ENCODE data around the gene IGHMBP2.

IGHMBP2 gene

GRCh38 chr11:68897441-68897840 lies 6.2 kb upstream of the IGHMBP2 start:
- Histone ChIP-seq H3K9me2 (replicated peaks; ENCODE audit: insufficient read depth, low read length) (no peaks in the 10 kb centered on the region), H3K27me3 (ENCODE audit: low read length) (no peaks in the 10 kb centered on the region), H3K9me3 (ENCODE audit: insufficient read depth, low read length) (no peaks in the 10 kb centered on the region), H3K36me3 (ENCODE audit: low read length) (no peaks in the 10 kb centered on the region; the same call in 1 of the 2 replicates), H3F3A (ENCODE audit: insufficient read depth) (no peaks in the 10 kb centered on the region), H3K27ac (ENCODE audit: low read depth, low read length) (no peak overlapping the region), H3K4me3 (ENCODE audit: insufficient read depth, low read length, poor library complexity, severe bottlenecking) (no peak overlapping the region), H4K20me1 (ENCODE audit: low read depth, low read length) (no peaks in the 10 kb centered on the region), H3K4me2 (ENCODE audit: low read depth, low read length, poor library complexity, severe bottlenecking) (no peak overlapping the region), H3K9ac (ENCODE audit: low read length) (no peak overlapping the region), H2AFZ (ENCODE audit: low read depth, low read length, severe bottlenecking) (no peak overlapping the region), H3K79me2 (ENCODE audit: insufficient read depth, low read length) (peaks cover 17% of the 10 kb centered on the region)
- TF ChIP-seq EZH2phosphoT487 (conservative IDR thresholded peaks at IDR 0.05; ENCODE audit: low read length) (no peak), CTCF (IDR thresholded peaks at IDR 0.05; ENCODE audit: insufficient read depth, low read length, poor library complexity, severe bottlenecking) (no peak)

GRCh38 chr11:68900835-68901381 lies 2.8 kb upstream of the IGHMBP2 start:
- Histone ChIP-seq H3K4me2 (ENCODE audit: low read depth, low read length, poor library complexity, severe bottlenecking) (no peak overlapping the region), H3K79me2 (ENCODE audit: insufficient read depth, low read length) (peaks cover 50% of the 10 kb centered on the region), H3K9me2 (replicated peaks; ENCODE audit: insufficient read depth, low read length) (no peaks in the 10 kb centered on the region), H2AFZ (ENCODE audit: low read depth, low read length, severe bottlenecking) (no peak overlapping the region), H4K20me1 (ENCODE audit: low read depth, low read length) (no peaks in the 10 kb centered on the region), H3K4me3 (ENCODE audit: insufficient read depth, low read length, poor library complexity, severe bottlenecking) (no peak overlapping the region), H3K9ac (ENCODE audit: low read length) (no peak overlapping the region), H3F3A (ENCODE audit: insufficient read depth) (no peaks in the 10 kb centered on the region), H3K9me3 (ENCODE audit: insufficient read depth, low read length) (no peaks in the 10 kb centered on the region), H3K36me3 (ENCODE audit: low read length) (no peaks in the 10 kb centered on the region), H3K27ac (ENCODE audit: low read depth, low read length) (no peak overlapping the region), H3K27me3 (ENCODE audit: low read length) (no peaks in the 10 kb centered on the region)
- TF ChIP-seq EZH2phosphoT487 (conservative IDR thresholded peaks at IDR 0.05; ENCODE audit: low read length) = no peak
- no peak for TF ChIP-seq CTCF (IDR thresholded peaks at IDR 0.05; ENCODE audit: insufficient read depth, low read length, poor library complexity, severe bottlenecking)

GRCh38 chr11:68904248-68904847 lies 657 bp downstream of the IGHMBP2 start:
- TF ChIP-seq EZH2phosphoT487 (conservative IDR thresholded peaks at IDR 0.05; ENCODE audit: low read length) (no peak), CTCF (IDR thresholded peaks at IDR 0.05; ENCODE audit: insufficient read depth, low read length, poor library complexity, severe bottlenecking) (no peak)
- peak overlapping the region; percentile 80 for H2AFZ ChIP-seq (ENCODE audit: low read depth, low read length, severe bottlenecking)
- H3K9ac ChIP-seq (ENCODE audit: low read length) = peak overlapping the region; percentile 86
- no peaks in the 10 kb centered on the region for H3K36me3 ChIP-seq (ENCODE audit: low read length)
- H3K9me3 ChIP-seq (ENCODE audit: insufficient read depth, low read length) = no peaks in the 10 kb centered on the region
- no peaks in the 10 kb centered on the region for H4K20me1 ChIP-seq (ENCODE audit: low read depth, low read length)
- H3K4me3 ChIP-seq (ENCODE audit: insufficient read depth, low read length, poor library complexity, severe bottlenecking) = peak overlapping the region; percentile 90
- H3K27ac ChIP-seq (ENCODE audit: low read depth, low read length) = no peak overlapping the region
- no peaks in the 10 kb centered on the region for H3F3A ChIP-seq (ENCODE audit: insufficient read depth)
- H3K4me2 ChIP-seq (ENCODE audit: low read depth, low read length, poor library complexity, severe bottlenecking) = peak overlapping the region; percentile 64
- no peaks in the 10 kb centered on the region for H3K9me2 ChIP-seq (replicated peaks; ENCODE audit: insufficient read depth, low read length)
- peaks cover 55% of the 10 kb centered on the region for H3K79me2 ChIP-seq (ENCODE audit: insufficient read depth, low read length)
- no peaks in the 10 kb centered on the region for H3K27me3 ChIP-seq (ENCODE audit: low read length)

Data from SU-DHL-6 (cell line).